ENCODE data around the gene CASP1.

Gene CASP1

GRCh38 chr11:105000167-105000566, 34.8 kb downstream of the CASP1 start:
- H3K4me1 ChIP-seq (ENCODE audit: control insufficient read depth, insufficient read depth, low read length), result no peaks in the 10 kb centered on the region
- no peak overlapping the region for H3K4me3 ChIP-seq (ENCODE audit: low read depth, low read length)
- H3K36me3 ChIP-seq (ENCODE audit: control insufficient read depth in 2 of 2, insufficient read depth in 1 of 2, low read length in 2 of 2), result no peaks in the 10 kb centered on the region
- no peaks in the 10 kb centered on the region for H3K9me3 ChIP-seq (ENCODE audit: control insufficient read depth, insufficient read depth, low read depth, low read length)
- ChIA-PET POLR2A (no interaction called here), CTCF (interaction anchor here (0.6 to 1.3 kb wide), 3 partner anchors 12 to 328 kb away, joined by 3 to 5 read pairs (median 4); no protein-coding TSS in a partner anchor)
- no peak overlapping the region for H3K27ac ChIP-seq (ENCODE audit: extremely low read depth, low read depth, low read length)
- TF ChIP-seq ZNF560 (tag by site-specific recombination; IDR thresholded peaks at IDR 0.05; ENCODE audit: borderline replicate concordance) (no peak), ZNF830 (tag by site-specific recombination; IDR thresholded peaks at IDR 0.05; ENCODE audit: low read depth) (no peak), SCRT1 (tag by site-specific recombination; IDR thresholded peaks at IDR 0.05; ENCODE audit: borderline replicate concordance) (no peak), ZNF777 (tag by site-specific recombination; IDR thresholded peaks at IDR 0.05; ENCODE audit: borderline replicate concordance) (no peak), BCL6B (tag by site-specific recombination; IDR thresholded peaks at IDR 0.05) (no peak), ZNF311 (tag by site-specific recombination; IDR thresholded peaks at IDR 0.05; ENCODE audit: borderline replicate concordance) (no peak), ZNF513 (tag by site-specific recombination; IDR thresholded peaks at IDR 0.05) (no peak), ZNF112 (tag by site-specific recombination; IDR thresholded peaks at IDR 0.05) (no peak), ZNF610 (tag by site-specific recombination; IDR thresholded peaks at IDR 0.05; ENCODE audit: borderline replicate concordance) (no peak), ZNF529 (tag by site-specific recombination; IDR thresholded peaks at IDR 0.05; ENCODE audit: insufficient replicate concordance) (no peak)

GRCh38 chr11:104999721-105000120, 35.2 kb downstream of the CASP1 start:
- H3K27ac ChIP-seq (ENCODE audit: extremely low read depth, low read depth, low read length), result no peak overlapping the region
- H3K36me3 ChIP-seq (ENCODE audit: control insufficient read depth in 2 of 2, insufficient read depth in 1 of 2, low read length in 2 of 2), result no peaks in the 10 kb centered on the region
- H3K4me3 ChIP-seq (ENCODE audit: low read depth, low read length), result no peak overlapping the region
- POLR2A ChIA-PET, result no interaction called here
- CTCF ChIA-PET, result interaction anchor here (1.3 kb wide), 1 partner anchor 12 kb away, joined by 5 read pairs; no protein-coding TSS in a partner anchor
- H3K4me1 ChIP-seq (ENCODE audit: control insufficient read depth, insufficient read depth, low read length), result no peaks in the 10 kb centered on the region
- TF ChIP-seq PRDM4 (tag by site-specific recombination; IDR thresholded peaks at IDR 0.05) (no peak), RBAK (tag by site-specific recombination; IDR thresholded peaks at IDR 0.05) (no peak), ZNF645 (tag by site-specific recombination; IDR thresholded peaks at IDR 0.05) (no peak), ZNF211 (tag by site-specific recombination; IDR thresholded peaks at IDR 0.05; ENCODE audit: low read depth) (no peak), ZNF791 (tag by site-specific recombination; IDR thresholded peaks at IDR 0.05) (no peak), ZSCAN16 (tag by site-specific recombination; IDR thresholded peaks at IDR 0.05) (no peak), ZNF292 (tag by site-specific recombination; IDR thresholded peaks at IDR 0.05; ENCODE audit: borderline replicate concordance, low read depth) (no peak), ZNF132 (tag by site-specific recombination; IDR thresholded peaks at IDR 0.05; ENCODE audit: borderline replicate concordance) (no peak), OVOL3 (tag by site-specific recombination; IDR thresholded peaks at IDR 0.05) (no peak), GFI1B (tag by site-specific recombination; IDR thresholded peaks at IDR 0.05) (no peak), ZNF311 (tag by site-specific recombination; IDR thresholded peaks at IDR 0.05; ENCODE audit: borderline replicate concordance) (no peak), SETDB1 (IDR thresholded peaks at IDR 0.05; ENCODE audit: insufficient read length, low read length) (no peak), ZIC2 (tag by site-specific recombination; IDR thresholded peaks at IDR 0.05) (no peak), ZFP3 (tag by site-specific recombination; IDR thresholded peaks at IDR 0.05; ENCODE audit: low read depth) (no peak), HOXD13 (CRISPR knock-in tag; IDR thresholded peaks at IDR 0.05; ENCODE audit: borderline replicate concordance) (no peak), ZBTB7A (tag by site-specific recombination; IDR thresholded peaks at IDR 0.05; ENCODE audit: low read depth) (no peak)
- no peaks in the 10 kb centered on the region for H3K9me3 ChIP-seq (ENCODE audit: control insufficient read depth, insufficient read depth, low read depth, low read length)

Measured in HEK293 (cell line).